NB4 (cell line): ENCODE measurements around the gene CCDC177.

Source experiments
- POLR2A ChIP-seq: IDR thresholded peaks from 2 replicates; pipeline ENCODE4 v1.6.1; 2011; ENCODE audit warnings: mild to moderate bottlenecking; ENCODE audit not compliant: insufficient read length; ENCODE audit errors: extremely low read depth
- TF ChIP-seq, protein P1 (sequence below): IDR thresholded peaks from one replicate; pipeline ENCODE4 v1.5.1; 2012; ENCODE audit warnings: low read depth, low read length
- TF ChIP-seq, protein P2 (sequence below): IDR thresholded peaks from 2 replicates; pipeline ENCODE4 v1.6.1; 2011; ENCODE audit warnings: low read depth, low read length

DNA sequence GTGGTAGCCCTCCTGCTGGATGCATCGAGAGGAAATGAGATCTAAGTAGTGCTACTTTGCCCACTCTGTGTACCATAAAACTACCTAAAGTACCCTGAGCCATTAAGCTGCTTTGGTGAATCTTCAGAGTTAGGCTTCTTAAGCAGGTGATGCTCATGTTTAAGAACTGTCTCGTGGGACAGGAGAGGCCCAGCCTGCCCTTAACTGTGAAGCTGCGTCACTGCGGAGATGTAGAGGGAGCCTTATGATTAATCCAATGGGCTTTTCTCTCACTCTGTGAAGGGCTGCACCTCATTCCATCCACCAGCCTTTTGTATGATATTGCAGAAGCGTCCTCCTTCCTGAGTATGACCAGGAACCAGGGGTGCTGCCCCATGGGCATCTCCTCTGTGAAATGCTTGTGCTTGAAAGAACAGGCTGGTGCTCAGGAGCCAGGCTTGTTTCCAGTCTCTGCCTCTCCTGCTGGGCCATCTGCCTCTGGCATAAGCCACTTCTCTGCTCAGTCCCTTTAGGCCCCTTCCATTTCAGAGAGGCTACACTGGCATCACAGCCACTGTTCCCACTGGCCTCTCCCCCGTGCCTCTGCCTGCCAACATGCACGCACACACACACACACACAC, 6.8 kb upstream of the CCDC177 start:
- TF ChIP-seq, protein P1, sequence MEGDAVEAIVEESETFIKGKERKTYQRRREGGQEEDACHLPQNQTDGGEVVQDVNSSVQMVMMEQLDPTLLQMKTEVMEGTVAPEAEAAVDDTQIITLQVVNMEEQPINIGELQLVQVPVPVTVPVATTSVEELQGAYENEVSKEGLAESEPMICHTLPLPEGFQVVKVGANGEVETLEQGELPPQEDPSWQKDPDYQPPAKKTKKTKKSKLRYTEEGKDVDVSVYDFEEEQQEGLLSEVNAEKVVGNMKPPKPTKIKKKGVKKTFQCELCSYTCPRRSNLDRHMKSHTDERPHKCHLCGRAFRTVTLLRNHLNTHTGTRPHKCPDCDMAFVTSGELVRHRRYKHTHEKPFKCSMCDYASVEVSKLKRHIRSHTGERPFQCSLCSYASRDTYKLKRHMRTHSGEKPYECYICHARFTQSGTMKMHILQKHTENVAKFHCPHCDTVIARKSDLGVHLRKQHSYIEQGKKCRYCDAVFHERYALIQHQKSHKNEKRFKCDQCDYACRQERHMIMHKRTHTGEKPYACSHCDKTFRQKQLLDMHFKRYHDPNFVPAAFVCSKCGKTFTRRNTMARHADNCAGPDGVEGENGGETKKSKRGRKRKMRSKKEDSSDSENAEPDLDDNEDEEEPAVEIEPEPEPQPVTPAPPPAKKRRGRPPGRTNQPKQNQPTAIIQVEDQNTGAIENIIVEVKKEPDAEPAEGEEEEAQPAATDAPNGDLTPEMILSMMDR = no peak
- TF ChIP-seq POLR2A = no peak
- TF ChIP-seq, protein P2, sequence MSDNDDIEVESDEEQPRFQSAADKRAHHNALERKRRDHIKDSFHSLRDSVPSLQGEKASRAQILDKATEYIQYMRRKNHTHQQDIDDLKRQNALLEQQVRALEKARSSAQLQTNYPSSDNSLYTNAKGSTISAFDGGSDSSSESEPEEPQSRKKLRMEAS = no peak
